ENCODE results near the gene GPR32. TPM values are rescaled to one million over a fixed set of nuclear protein-coding genes. Genes with fewer than 3 reads are reported as not detected.

The GPR32 gene
- polyA plus RNA-seq, 3 donors: not detected

DNA sequence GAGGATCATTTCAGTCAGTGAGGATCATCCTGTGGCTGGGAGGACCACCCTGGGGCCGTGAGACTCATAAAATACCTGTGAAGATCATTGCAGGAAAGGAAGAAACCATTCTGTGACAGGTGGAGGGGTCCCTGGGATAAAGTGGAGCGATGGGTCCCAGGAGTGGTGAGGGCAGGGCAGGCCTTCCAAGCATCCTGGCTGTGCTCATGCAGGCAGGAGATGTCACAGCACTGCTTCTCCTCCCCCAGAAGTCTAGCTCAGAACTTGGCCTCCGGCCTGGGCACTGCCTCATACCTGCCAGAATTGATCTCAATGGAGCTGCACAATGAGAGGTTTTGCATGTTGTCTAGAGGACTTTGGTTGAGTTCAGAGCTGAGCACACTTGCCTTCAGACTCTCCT, 42.2 kb downstream of the GPR32 start:
- Histone ChIP-seq H3K4me1 (ENCODE audit: control insufficient read depth in 1 of 2, insufficient read depth in 2 of 2, low read length in 2 of 2) (no peaks in the 10 kb centered on the region), H3K79me2 (ENCODE audit: insufficient read depth, low read length) (no peaks in the 10 kb centered on the region), H3K36me3 (replicated peaks in 1 of 2; ENCODE audit: control insufficient read depth in 1 of 2, insufficient read depth in 2 of 2, low read length in 2 of 2) (no peaks in the 10 kb centered on the region), H3K9ac (ENCODE audit: insufficient read depth, low read length, poor library complexity, severe bottlenecking) (no peak overlapping the region), H4K20me1 (ENCODE audit: insufficient read depth, low read length) (no peaks in the 10 kb centered on the region), H3K9me3 (replicated peaks in 1 of 2; ENCODE audit: control insufficient read depth in 1 of 2, insufficient read depth in 1 of 2, low read length in 2 of 2) (peaks cover 5 to 6% of the 10 kb centered on the region in 2 donors), H3K27ac (ENCODE audit: low read depth in 1 of 2, low read length in 2 of 2) (no peak overlapping the region), H3K4me3 (replicated peaks in 1 of 3; ENCODE audit: low read depth in 2 of 3, low read length in 3 of 3) (no peak overlapping the region), H3K27me3 (ENCODE audit: control insufficient read depth in 2 of 2, insufficient read depth in 2 of 2, low read length in 2 of 2) (peaks cover 0 to 17% of the 10 kb centered on the region in 2 donors), H3K4me2 (replicated peaks; ENCODE audit: extremely low read depth, low read length, poor library complexity, severe bottlenecking) (no peak overlapping the region), H2AFZ (ENCODE audit: insufficient read depth, low read depth, low read length, poor library complexity, severe bottlenecking) (no peak overlapping the region)
- no peak overlapping the region for H3K4me3 Mint-ChIP-seq
- intact Hi-C loops (cut with micrococcal nuclease): no loop called here
- no peak for DNase-seq
- peaks cover 3 to 15% (median 8%) of the 10 kb centered on the region in 7 donors for H3K9me3 Mint-ChIP-seq
- H3K27ac Mint-ChIP-seq: peak overlapping the region in 1 of 7 donors; percentile 34
- TF ChIP-seq, protein P1, sequence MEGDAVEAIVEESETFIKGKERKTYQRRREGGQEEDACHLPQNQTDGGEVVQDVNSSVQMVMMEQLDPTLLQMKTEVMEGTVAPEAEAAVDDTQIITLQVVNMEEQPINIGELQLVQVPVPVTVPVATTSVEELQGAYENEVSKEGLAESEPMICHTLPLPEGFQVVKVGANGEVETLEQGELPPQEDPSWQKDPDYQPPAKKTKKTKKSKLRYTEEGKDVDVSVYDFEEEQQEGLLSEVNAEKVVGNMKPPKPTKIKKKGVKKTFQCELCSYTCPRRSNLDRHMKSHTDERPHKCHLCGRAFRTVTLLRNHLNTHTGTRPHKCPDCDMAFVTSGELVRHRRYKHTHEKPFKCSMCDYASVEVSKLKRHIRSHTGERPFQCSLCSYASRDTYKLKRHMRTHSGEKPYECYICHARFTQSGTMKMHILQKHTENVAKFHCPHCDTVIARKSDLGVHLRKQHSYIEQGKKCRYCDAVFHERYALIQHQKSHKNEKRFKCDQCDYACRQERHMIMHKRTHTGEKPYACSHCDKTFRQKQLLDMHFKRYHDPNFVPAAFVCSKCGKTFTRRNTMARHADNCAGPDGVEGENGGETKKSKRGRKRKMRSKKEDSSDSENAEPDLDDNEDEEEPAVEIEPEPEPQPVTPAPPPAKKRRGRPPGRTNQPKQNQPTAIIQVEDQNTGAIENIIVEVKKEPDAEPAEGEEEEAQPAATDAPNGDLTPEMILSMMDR (IDR thresholded peaks at IDR 0.05): no peak
- no peaks in the 10 kb centered on the region for H3K36me3 Mint-ChIP-seq
- H3K4me1 Mint-ChIP-seq: no peaks in the 10 kb centered on the region
- H3K27me3 Mint-ChIP-seq (ENCODE audit: low read depth in 3 of 3): peaks cover 35 to 53% (median 39%) of the 10 kb centered on the region in 3 donors
- 100% methylated on average over 1 of the region's 3 CpGs for WGBS (ENCODE audit: insufficient coverage)

DNA sequence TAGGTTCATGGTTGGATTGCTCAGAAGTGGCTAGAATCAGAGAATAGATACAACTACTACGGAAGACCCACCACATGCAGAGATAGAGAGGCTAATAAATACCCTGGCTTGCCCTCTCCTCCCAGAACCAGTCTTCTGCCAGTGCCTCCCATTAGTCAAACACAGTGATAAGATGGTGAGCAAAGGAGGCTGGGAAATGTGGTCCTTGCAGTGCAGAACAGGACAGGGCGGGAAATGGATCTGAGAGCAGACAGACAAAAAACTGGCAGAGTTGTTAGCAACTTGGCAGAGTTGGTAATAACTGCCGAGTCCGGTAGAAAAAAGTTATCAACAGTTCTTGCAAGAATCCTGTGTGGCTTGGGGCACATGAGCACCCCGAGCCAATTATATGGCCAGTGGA, 44.6 kb downstream of the GPR32 start:
- TF ChIP-seq, protein P1 (IDR thresholded peaks at IDR 0.05): no peak
- H3K79me2 ChIP-seq (ENCODE audit: insufficient read depth, low read length): no peaks in the 10 kb centered on the region
- H3K27me3 Mint-ChIP-seq (ENCODE audit: low read depth in 3 of 3): peaks cover 52 to 69% (median 59%) of the 10 kb centered on the region in 3 donors
- H3K4me3 Mint-ChIP-seq: no peak overlapping the region
- peaks cover 3 to 18% (median 12%) of the 10 kb centered on the region in 7 donors for H3K9me3 Mint-ChIP-seq
- H3K27me3 ChIP-seq (ENCODE audit: control insufficient read depth in 2 of 2, insufficient read depth in 2 of 2, low read length in 2 of 2): peaks cover 0 to 38% of the 10 kb centered on the region in 2 donors
- H3K36me3 Mint-ChIP-seq: peaks cover 0 to 3% of the 10 kb centered on the region in 2 donors
- H3K4me1 ChIP-seq (ENCODE audit: control insufficient read depth in 1 of 2, insufficient read depth in 2 of 2, low read length in 2 of 2): peaks cover 8 to 10% of the 10 kb centered on the region in 2 donors
- H3K9me3 ChIP-seq (replicated peaks in 1 of 2; ENCODE audit: control insufficient read depth in 1 of 2, insufficient read depth in 1 of 2, low read length in 2 of 2): peaks cover 5 to 6% of the 10 kb centered on the region in 2 donors
- 95% methylated on average over 4 of the region's 5 CpGs for WGBS (ENCODE audit: insufficient coverage)
- H3K27ac ChIP-seq (ENCODE audit: low read depth in 1 of 2, low read length in 2 of 2): no peak overlapping the region
- DNase-seq: no peak
- H3K4me1 Mint-ChIP-seq: peaks cover 15% of the 10 kb centered on the region
- no peaks in the 10 kb centered on the region for H4K20me1 ChIP-seq (ENCODE audit: insufficient read depth, low read length)
- H3K9ac ChIP-seq (ENCODE audit: insufficient read depth, low read length, poor library complexity, severe bottlenecking): no peak overlapping the region
- H2AFZ ChIP-seq (ENCODE audit: insufficient read depth, low read depth, low read length, poor library complexity, severe bottlenecking): no peak overlapping the region
- H3K36me3 ChIP-seq (replicated peaks in 1 of 2; ENCODE audit: control insufficient read depth in 1 of 2, insufficient read depth in 2 of 2, low read length in 2 of 2): no peaks in the 10 kb centered on the region
- intact Hi-C loops (cut with micrococcal nuclease): no loop called here
- H3K4me3 ChIP-seq (replicated peaks in 1 of 3; ENCODE audit: low read depth in 2 of 3, low read length in 3 of 3): no peak overlapping the region
- H3K4me2 ChIP-seq (replicated peaks; ENCODE audit: extremely low read depth, low read length, poor library complexity, severe bottlenecking): no peak overlapping the region
- no peak overlapping the region for H3K27ac Mint-ChIP-seq

All from CD14-positive monocyte (primary cell).